H9 (cell line): ENCODE measurements around the gene LRRC61. TPM values are rescaled to one million over a fixed set of nuclear protein-coding genes. Genes with fewer than 3 reads are reported as not detected.
A peak's percentile ranks its signal among the peaks of the same experiment; 100 is the strongest.
"Not testable (repeated sequence)": the region's sequence is repeated elsewhere in the genome, so short reads cannot be mapped to it uniquely, and the experiment has no call there.

ENCODE experiments used
- DNase-seq: peaks from one replicate; pipeline ENCODE4 v3.0.0-alpha.2; 2017
- H2AFZ ChIP-seq: one replicate; pipeline ENCODE4 v1.6.1; 2013; ENCODE audit warnings: mild to moderate bottlenecking, low read length, control low read depth, moderate library complexity
- H2AK5ac ChIP-seq: 2 replicates; pipeline ENCODE4 v1.6.1; 2013; ENCODE audit warnings: low read length, control low read depth, mixed read lengths; ENCODE audit not compliant: insufficient read length
- H2BK120ac ChIP-seq: one replicate; pipeline ENCODE4 v1.6.1; 2013; ENCODE audit warnings: low read depth, mild to moderate bottlenecking, low read length, control low read depth, inconsistent platforms; ENCODE audit not compliant: poor library complexity, severe bottlenecking
- H2BK12ac ChIP-seq: 2 replicates; pipeline ENCODE4 v1.6.1; 2013; ENCODE audit warnings: low read length, control low read depth, mixed read lengths, low read depth; ENCODE audit not compliant: insufficient read length
- H2BK15ac ChIP-seq: 2 replicates; pipeline ENCODE4 v1.6.1; 2013; ENCODE audit warnings: low read depth, low read length, control low read depth
- H2BK20ac ChIP-seq: one replicate; pipeline ENCODE4 v1.6.1; 2013; ENCODE audit warnings: low read depth, mild to moderate bottlenecking, low read length, control low read depth, inconsistent platforms; ENCODE audit not compliant: poor library complexity, severe bottlenecking
- H2BK5ac ChIP-seq: 2 replicates; pipeline ENCODE4 v1.6.1; 2013; ENCODE audit warnings: low read length, control low read depth, mixed read lengths; ENCODE audit not compliant: insufficient read length
- H3K14ac ChIP-seq: 2 replicates; pipeline ENCODE4 v1.6.1; 2013; ENCODE audit warnings: low read length, control low read depth; ENCODE audit not compliant: insufficient read depth
- H3K18ac ChIP-seq: 2 replicates; pipeline ENCODE4 v1.6.1; 2013; ENCODE audit warnings: low read depth, mild to moderate bottlenecking, mixed read lengths, low read length, control low read depth; ENCODE audit not compliant: insufficient read length
- H3K23ac ChIP-seq: 2 replicates; pipeline ENCODE4 v1.6.1; 2013; ENCODE audit warnings: low read length, control low read depth, mixed read lengths, low read depth; ENCODE audit not compliant: insufficient read length
- H3K23me2 ChIP-seq: 2 replicates; pipeline ENCODE4 v1.6.1; 2013; ENCODE audit warnings: low read depth, mild to moderate bottlenecking, mixed read lengths, low read length, control low read depth; ENCODE audit not compliant: insufficient read length, poor library complexity, severe bottlenecking
- H3K27ac ChIP-seq: 2 replicates; pipeline ENCODE4 v1.5.1; 2013; ENCODE audit warnings: low read length, control low read depth, mixed read lengths, low read depth; ENCODE audit not compliant: insufficient read length
- H3K27me3 ChIP-seq: 2 replicates; pipeline ENCODE4 v1.6.1; 2013; ENCODE audit warnings: low read length, control low read depth, inconsistent platforms; ENCODE audit not compliant: insufficient read depth
- H3K4ac ChIP-seq: 2 replicates; pipeline ENCODE4 v1.6.1; 2013; ENCODE audit warnings: low read depth, mild to moderate bottlenecking, control low read depth, inconsistent platforms, low read length, moderate library complexity
- H3K4me1 ChIP-seq: 2 replicates; pipeline ENCODE4 v1.6.1; 2013; ENCODE audit warnings: low read length, control low read depth, inconsistent platforms; ENCODE audit not compliant: insufficient read depth
- H3K4me2 ChIP-seq: 2 replicates; pipeline ENCODE4 v1.6.1; 2013; ENCODE audit warnings: low read length, control low read depth, mixed read lengths; ENCODE audit not compliant: insufficient read length, insufficient read depth
- H3K56ac ChIP-seq: 2 replicates; pipeline ENCODE4 v1.6.1; 2013; ENCODE audit warnings: low read depth, mild to moderate bottlenecking, mixed read lengths, low read length, control low read depth; ENCODE audit not compliant: insufficient read length
- H3K79me1 ChIP-seq: 2 replicates; pipeline ENCODE4 v1.6.1; 2013; ENCODE audit warnings: low read depth, mild to moderate bottlenecking, moderate library complexity, low read length, control low read depth, inconsistent platforms; ENCODE audit not compliant: insufficient read depth, poor library complexity, severe bottlenecking
- H3K79me2 ChIP-seq: 2 replicates; pipeline ENCODE4 v1.6.1; 2013; ENCODE audit warnings: low read length, control low read depth, inconsistent platforms; ENCODE audit not compliant: insufficient read depth
- H3K9ac ChIP-seq: 2 replicates; pipeline ENCODE4 v1.6.1; 2013; ENCODE audit warnings: low read length, control low read depth, mixed read lengths; ENCODE audit not compliant: insufficient read length; ENCODE audit errors: extremely low read depth
- H3K9me3 ChIP-seq: one replicate; pipeline ENCODE4 v1.6.1; 2013; ENCODE audit warnings: low read depth, low read length, inconsistent platforms; ENCODE audit not compliant: control insufficient read depth
- H3T11ph ChIP-seq: one replicate; pipeline ENCODE4 v1.6.1; 2013; ENCODE audit warnings: mild to moderate bottlenecking, low read length, control low read depth, inconsistent platforms
- H4K20me1 ChIP-seq: one replicate; pipeline ENCODE4 v1.6.1; 2013; ENCODE audit not compliant: control insufficient read depth, insufficient read length, insufficient read depth
- H4K5ac ChIP-seq: 2 replicates; pipeline ENCODE4 v1.6.1; 2013; ENCODE audit warnings: low read depth, mild to moderate bottlenecking, mixed read lengths, low read length, control low read depth; ENCODE audit not compliant: insufficient read length
- H4K8ac ChIP-seq: replicated peaks from 2 replicates; pipeline ENCODE4 v1.6.1; 2013; ENCODE audit warnings: low read length, control low read depth, mixed read lengths, low read depth; ENCODE audit not compliant: insufficient read length
- H4K91ac ChIP-seq: 2 replicates; pipeline ENCODE4 v1.6.1; 2013; ENCODE audit warnings: low read depth, mild to moderate bottlenecking, moderate library complexity, mixed read lengths, low read length, control low read depth; ENCODE audit not compliant: insufficient read length
- H3K27ac Mint-ChIP-seq, 3 experiments: 2 replicates in 2 of 3; 3 replicates in 1 of 3; pipeline ENCODE4 v1.8.0; 2020 to 2021; ENCODE audit warnings: mixed read lengths in 3 of 3, mild to moderate bottlenecking in 1 of 3, moderate library complexity in 1 of 3
- H3K27me3 Mint-ChIP-seq: 2 replicates; pipeline ENCODE4 v1.8.0; 2021; ENCODE audit warnings: low read depth, mild to moderate bottlenecking, moderate library complexity, mixed read lengths
- H3K36me3 Mint-ChIP-seq, 3 experiments: 2 replicates in 2 of 3; 3 replicates in 1 of 3; pipeline ENCODE4 v1.8.0; 2020 to 2021; ENCODE audit warnings: low read depth in 3 of 3, mixed read lengths in 3 of 3; ENCODE audit not compliant: insufficient read depth in 1 of 3
- H3K4me1 Mint-ChIP-seq, 2 experiments: 2 replicates each; pipeline ENCODE4 v1.8.0; 2020; ENCODE audit warnings: mixed read lengths in 2 of 2
- H3K4me3 Mint-ChIP-seq, 2 experiments: 2 replicates in 1 of 2; 3 replicates in 1 of 2; pipeline ENCODE4 v1.8.0; 2020 to 2021; ENCODE audit warnings: mild to moderate bottlenecking in 2 of 2, mixed read lengths in 2 of 2, moderate library complexity in 1 of 2
- H3K9me3 Mint-ChIP-seq, 2 experiments: 2 replicates in 1 of 2; 3 replicates in 1 of 2; pipeline ENCODE4 v1.8.0; 2020; ENCODE audit warnings: mild to moderate bottlenecking in 2 of 2, mixed read lengths in 2 of 2, moderate library complexity in 1 of 2
- WGBS: extraction: QIAGEN DNeasy Blood & Tissue Kit; methylation state at CpG from one replicate; pipeline ENCODE4 v1.1.7; 2013; ENCODE audit warnings: missing lambda C conversion rate, low lambda C conversion rate, mixed read lengths; ENCODE audit not compliant: insufficient read length; ENCODE audit errors: extremely low coverage; 5-methylcytosine and 5-hydroxymethylcytosine counted together
- total RNA-seq: library from RNA; stranded (reverse); gene quantifications from 2 replicates; pipeline ENCODE4 v1.2.1, GENCODE V29; 2021

LRRC61 gene
- total RNA-seq, 1 experiment from 2014 or later, result 24.4 TPM

DNA sequence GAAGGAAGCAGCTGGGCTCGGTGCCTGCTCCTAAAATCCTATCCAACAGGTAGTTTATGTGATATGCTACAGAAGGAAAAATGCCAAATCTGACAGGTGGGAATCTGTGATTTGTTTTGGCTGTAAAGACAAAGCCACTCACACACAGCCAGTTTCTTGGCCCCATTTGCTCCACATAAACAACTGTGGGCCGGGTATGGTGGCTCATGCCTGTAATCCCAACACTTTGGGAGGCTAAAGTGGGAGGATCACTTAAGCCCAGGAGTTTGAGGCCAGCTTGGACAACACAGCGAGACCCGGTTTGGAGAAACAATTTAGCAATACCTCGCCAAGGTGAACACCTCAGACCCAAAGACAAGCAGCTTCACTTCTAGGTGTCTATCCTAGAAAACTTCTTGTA is 16.8 kb upstream of the LRRC61 start:
- H2BK15ac ChIP-seq, H2BK20ac ChIP-seq, H3K27me3 ChIP-seq, H2AK5ac ChIP-seq, H3K9ac ChIP-seq, H4K91ac ChIP-seq, H3K79me1 ChIP-seq, H3K4me3 Mint-ChIP-seq, H2BK120ac ChIP-seq, H3K27ac Mint-ChIP-seq, H3K23ac ChIP-seq, H3K14ac ChIP-seq, H3K9me3 ChIP-seq, H3T11ph ChIP-seq, H3K79me2 ChIP-seq, H2BK12ac ChIP-seq, H2AFZ ChIP-seq, H2BK5ac ChIP-seq, H3K27ac ChIP-seq, H4K5ac ChIP-seq, H4K20me1 ChIP-seq, H3K23me2 ChIP-seq, H3K4me1 ChIP-seq, H3K18ac ChIP-seq, H3K56ac ChIP-seq, H4K8ac ChIP-seq, H3K4ac ChIP-seq, H3K4me1 Mint-ChIP-seq, H3K4me2 ChIP-seq: not testable (repeated sequence)
- H3K9me3 Mint-ChIP-seq, result peaks cover 18 to 19% of the 10 kb centered on the region in 2 experiments
- DNase-seq, result peak; percentile 0
- WGBS, result no CpG with 5 or more reads among the region's 5 CpGs
- H3K27me3 Mint-ChIP-seq, result peaks cover 16% of the 10 kb centered on the region
- peaks cover 0 to 14% (median 14%) of the 10 kb centered on the region in 3 experiments; a peak in 5 of 7 replicates for H3K36me3 Mint-ChIP-seq
